ENCODE measurements around the gene G6PC3.
A peak's percentile ranks its signal among the peaks of the same experiment; 100 is the strongest.

G6PC3 gene

GRCh38 chr17:44065668-44066203, 4.8 kb upstream of the G6PC3 start:
- H3K27me3 ChIP-seq (ENCODE audit: control insufficient read depth in 3 of 3, insufficient read depth in 3 of 3, low read depth in 1 of 3, low read length in 3 of 3) = no peaks in the 10 kb centered on the region
- H3K4me1 ChIP-seq (ENCODE audit: control insufficient read depth in 2 of 2, insufficient read depth in 1 of 2, low read depth in 1 of 2, low read length in 2 of 2) = peaks cover 2 to 5% of the 10 kb centered on the region in 2 donors
- peak overlapping the region; percentile 89 for H2AFZ ChIP-seq (ENCODE audit: low read length)
- H3K9me3 ChIP-seq (replicated peaks in 1 of 2; ENCODE audit: control insufficient read depth in 2 of 2, insufficient read depth in 1 of 2, low read depth in 1 of 2, low read length in 2 of 2) = no peaks in the 10 kb centered on the region
- peak overlapping the region; percentile 97 for H3K27ac ChIP-seq (replicated peaks; ENCODE audit: low read length)
- peaks cover 7 to 36% of the 10 kb centered on the region in 2 donors for H3K36me3 ChIP-seq (replicated peaks in 1 of 2; ENCODE audit: control insufficient read depth in 2 of 2, insufficient read depth in 2 of 2, low read length in 2 of 2)
- WGBS, 2 donors (ENCODE audit: extremely low coverage in 2 of 2, insufficient read length in 2 of 2, insufficient replicate concordance in 1 of 2) = no CpG with 5 or more reads among the region's 9 CpGs
- H3K23ac ChIP-seq (ENCODE audit: low read depth, low read length, poor library complexity) = no peak overlapping the region
- H3K4me3 ChIP-seq (ENCODE audit: low read length in 2 of 2) = peak overlapping the region; percentile 93 to 96
- H3K18ac ChIP-seq (ENCODE audit: low read length) = peak overlapping the region; percentile 97
- peaks cover 7% of the 10 kb centered on the region for H3K79me1 ChIP-seq (ENCODE audit: low read depth, low read length)
- no peak overlapping the region for H3K4ac ChIP-seq (ENCODE audit: low read length)
- no peak overlapping the region for H2BK15ac ChIP-seq (ENCODE audit: low read length)
- H4K8ac ChIP-seq (ENCODE audit: low read depth, low read length) = no peak overlapping the region
- peak overlapping the region; percentile 82 for H3K14ac ChIP-seq (ENCODE audit: low read length)
- no peak for DNase-seq (ENCODE audit: low spot score)
- H2AK5ac ChIP-seq (ENCODE audit: low read depth, low read length) = no peak overlapping the region
- peak overlapping the region; percentile 88 for H3K9ac ChIP-seq (ENCODE audit: low read depth, low read length, poor library complexity)
- H2BK120ac ChIP-seq (ENCODE audit: low read depth, low read length) = no peak overlapping the region
- H2BK5ac ChIP-seq (ENCODE audit: low read length) = peak overlapping the region; percentile 82
- no peak overlapping the region for H4K91ac ChIP-seq (ENCODE audit: low read depth, low read length, poor library complexity)
- H3K4me2 ChIP-seq (ENCODE audit: insufficient read depth, low read length, poor library complexity, severe bottlenecking) = peak overlapping the region; percentile 57
- no peak overlapping the region for H2BK12ac ChIP-seq (ENCODE audit: low read length)

GRCh38 chr17:44066204-44066930, 4.2 kb upstream of the G6PC3 start, which contains the start of gene LSM12:
TSS of gene LSM12 (minus strand) at chr17:44066671. CDS start at chr17:44066587, 84 bp downstream.
- H2AK5ac ChIP-seq (ENCODE audit: low read depth, low read length) = no peak within 1 kb of the TSS
- peak within 1 kb of the TSS; percentile 82 for H2BK5ac ChIP-seq (ENCODE audit: low read length)
- H4K91ac ChIP-seq (ENCODE audit: low read depth, low read length, poor library complexity) = no peak within 1 kb of the TSS
- no peak within 1 kb of the TSS for H2BK120ac ChIP-seq (ENCODE audit: low read depth, low read length)
- H2BK12ac ChIP-seq (ENCODE audit: low read length) = no peak within 1 kb of the TSS
- no peak within 1 kb of the TSS for H2BK15ac ChIP-seq (ENCODE audit: low read length)
- H3K4me3 ChIP-seq (ENCODE audit: low read length in 2 of 2) = peak within 1 kb of the TSS; percentile 93 to 96
- H3K4me1 ChIP-seq (ENCODE audit: control insufficient read depth in 2 of 2, insufficient read depth in 1 of 2, low read depth in 1 of 2, low read length in 2 of 2) = peaks cover 3 to 5% of the 10 kb centered on the region in 2 donors
- no peak within 1 kb of the TSS for H3K4ac ChIP-seq (ENCODE audit: low read length)
- H4K8ac ChIP-seq (ENCODE audit: low read depth, low read length) = no peak within 1 kb of the TSS
- no peaks in the 10 kb centered on the region for H3K27me3 ChIP-seq (ENCODE audit: control insufficient read depth in 3 of 3, insufficient read depth in 3 of 3, low read depth in 1 of 3, low read length in 3 of 3)
- WGBS, 2 donors (ENCODE audit: extremely low coverage in 2 of 2, insufficient read length in 2 of 2, insufficient replicate concordance in 1 of 2) = no CpG with 5 or more reads among the region's 65 CpGs
- H3K36me3 ChIP-seq (replicated peaks in 1 of 2; ENCODE audit: control insufficient read depth in 2 of 2, insufficient read depth in 2 of 2, low read length in 2 of 2) = peaks cover 7 to 32% of the 10 kb centered on the region in 2 donors
- H3K9me3 ChIP-seq (replicated peaks in 1 of 2; ENCODE audit: control insufficient read depth in 2 of 2, insufficient read depth in 1 of 2, low read depth in 1 of 2, low read length in 2 of 2) = no peaks in the 10 kb centered on the region
- peak within 1 kb of the TSS; percentile 97 for H3K18ac ChIP-seq (ENCODE audit: low read length)
- H3K79me1 ChIP-seq (ENCODE audit: low read depth, low read length) = peaks cover 7% of the 10 kb centered on the region
- H3K14ac ChIP-seq (ENCODE audit: low read length) = peak within 1 kb of the TSS; percentile 82
- peak within 1 kb of the TSS; percentile 97 for H3K27ac ChIP-seq (replicated peaks; ENCODE audit: low read length)
- H3K9ac ChIP-seq (ENCODE audit: low read depth, low read length, poor library complexity) = peak within 1 kb of the TSS; percentile 88
- H3K23ac ChIP-seq (ENCODE audit: low read depth, low read length, poor library complexity) = no peak within 1 kb of the TSS
- H3K4me2 ChIP-seq (ENCODE audit: insufficient read depth, low read length, poor library complexity, severe bottlenecking) = peak within 1 kb of the TSS; percentile 64
- peak; percentile 90 for DNase-seq (ENCODE audit: low spot score)
- H2AFZ ChIP-seq (ENCODE audit: low read length) = peak within 1 kb of the TSS; percentile 89

GRCh38 chr17:44067545-44067940, 3.0 kb upstream of the G6PC3 start:
- no peak overlapping the region for H2BK120ac ChIP-seq (ENCODE audit: low read depth, low read length)
- peaks cover 10 to 11% of the 10 kb centered on the region in 2 donors for H3K4me1 ChIP-seq (ENCODE audit: control insufficient read depth in 2 of 2, insufficient read depth in 1 of 2, low read depth in 1 of 2, low read length in 2 of 2)
- H3K79me1 ChIP-seq (ENCODE audit: low read depth, low read length) = peaks cover 5% of the 10 kb centered on the region
- no peak overlapping the region for H3K23ac ChIP-seq (ENCODE audit: low read depth, low read length, poor library complexity)
- H2AK5ac ChIP-seq (ENCODE audit: low read depth, low read length) = no peak overlapping the region
- H3K4ac ChIP-seq (ENCODE audit: low read length) = no peak overlapping the region
- H2BK12ac ChIP-seq (ENCODE audit: low read length) = peak overlapping the region; percentile 14
- H2BK5ac ChIP-seq (ENCODE audit: low read length) = no peak overlapping the region
- no peaks in the 10 kb centered on the region for H3K9me3 ChIP-seq (replicated peaks in 1 of 2; ENCODE audit: control insufficient read depth in 2 of 2, insufficient read depth in 1 of 2, low read depth in 1 of 2, low read length in 2 of 2)
- H4K8ac ChIP-seq (ENCODE audit: low read depth, low read length) = no peak overlapping the region
- no peak for DNase-seq (ENCODE audit: low spot score)
- H3K9ac ChIP-seq (ENCODE audit: low read depth, low read length, poor library complexity) = no peak overlapping the region
- H2AFZ ChIP-seq (ENCODE audit: low read length) = peak overlapping the region; percentile 36
- no peaks in the 10 kb centered on the region for H3K27me3 ChIP-seq (ENCODE audit: control insufficient read depth in 3 of 3, insufficient read depth in 3 of 3, low read depth in 1 of 3, low read length in 3 of 3)
- no peak overlapping the region for H4K91ac ChIP-seq (ENCODE audit: low read depth, low read length, poor library complexity)
- no peak overlapping the region for H3K14ac ChIP-seq (ENCODE audit: low read length)
- H3K4me2 ChIP-seq (ENCODE audit: insufficient read depth, low read length, poor library complexity, severe bottlenecking) = no peak overlapping the region
- peaks cover 2 to 21% of the 10 kb centered on the region in 2 donors for H3K36me3 ChIP-seq (replicated peaks in 1 of 2; ENCODE audit: control insufficient read depth in 2 of 2, insufficient read depth in 2 of 2, low read length in 2 of 2)
- WGBS, 2 donors (ENCODE audit: extremely low coverage in 2 of 2, insufficient read length in 2 of 2, insufficient replicate concordance in 1 of 2) = no CpG with 5 or more reads among the region's 9 CpGs
- no peak overlapping the region for H3K27ac ChIP-seq (replicated peaks; ENCODE audit: low read length)
- H2BK15ac ChIP-seq (ENCODE audit: low read length) = no peak overlapping the region
- no peak overlapping the region for H3K4me3 ChIP-seq (ENCODE audit: low read length in 2 of 2)
- no peak overlapping the region for H3K18ac ChIP-seq (ENCODE audit: low read length)

- no peak overlapping the region for H2BK120ac ChIP-seq (ENCODE audit: low read depth, low read length)
- no CpG with 5 or more reads among the region's 7 CpGs for WGBS, 2 donors (ENCODE audit: extremely low coverage in 2 of 2, insufficient read length in 2 of 2, insufficient replicate concordance in 1 of 2)
- peak overlapping the region; percentile 11 for H3K18ac ChIP-seq (ENCODE audit: low read length)
- H4K8ac ChIP-seq (ENCODE audit: low read depth, low read length) = no peak overlapping the region
- peak overlapping the region; percentile 7 to 73 for H3K4me3 ChIP-seq (ENCODE audit: low read length in 2 of 2)
- peaks cover 10 to 11% of the 10 kb centered on the region in 2 donors for H3K4me1 ChIP-seq (ENCODE audit: control insufficient read depth in 2 of 2, insufficient read depth in 1 of 2, low read depth in 1 of 2, low read length in 2 of 2)
- no peak overlapping the region for H3K23ac ChIP-seq (ENCODE audit: low read depth, low read length, poor library complexity)
- H3K14ac ChIP-seq (ENCODE audit: low read length) = no peak overlapping the region
- no peak overlapping the region for H3K4ac ChIP-seq (ENCODE audit: low read length)
- H4K91ac ChIP-seq (ENCODE audit: low read depth, low read length, poor library complexity) = no peak overlapping the region
- H3K9ac ChIP-seq (ENCODE audit: low read depth, low read length, poor library complexity) = no peak overlapping the region
- no peak overlapping the region for H2BK5ac ChIP-seq (ENCODE audit: low read length)
- peak overlapping the region; percentile 85 for H3K27ac ChIP-seq (replicated peaks; ENCODE audit: low read length)
- no peak overlapping the region for H2BK15ac ChIP-seq (ENCODE audit: low read length)
- H3K79me1 ChIP-seq (ENCODE audit: low read depth, low read length) = peaks cover 1% of the 10 kb centered on the region
- H3K4me2 ChIP-seq (ENCODE audit: insufficient read depth, low read length, poor library complexity, severe bottlenecking) = peak overlapping the region; percentile 54
- H2AFZ ChIP-seq (ENCODE audit: low read length) = peak overlapping the region; percentile 61
- no peak overlapping the region for H2BK12ac ChIP-seq (ENCODE audit: low read length)
- H3K36me3 ChIP-seq (replicated peaks in 1 of 2; ENCODE audit: control insufficient read depth in 2 of 2, insufficient read depth in 2 of 2, low read length in 2 of 2) = peaks cover 9 to 22% of the 10 kb centered on the region in 2 donors
- DNase-seq (ENCODE audit: low spot score) = no peak
- H3K9me3 ChIP-seq (replicated peaks in 1 of 2; ENCODE audit: control insufficient read depth in 2 of 2, insufficient read depth in 1 of 2, low read depth in 1 of 2, low read length in 2 of 2) = no peaks in the 10 kb centered on the region
- H3K27me3 ChIP-seq (ENCODE audit: control insufficient read depth in 3 of 3, insufficient read depth in 3 of 3, low read depth in 1 of 3, low read length in 3 of 3) = no peaks in the 10 kb centered on the region
- no peak overlapping the region for H2AK5ac ChIP-seq (ENCODE audit: low read depth, low read length)
These were observed 521 bp upstream of the G6PC3 start for GRCh38 chr17:44069974-44070454.
